Glomerular visceral epithelial cell (primary cell): ENCODE results near the gene ABCF2.

ENCODE experiments used
- DNase-seq: peaks from one replicate; pipeline ENCODE4 v3.0.0-alpha.2; 2016; ENCODE audit errors: extremely low spot score

Gene ABCF2

DNA sequence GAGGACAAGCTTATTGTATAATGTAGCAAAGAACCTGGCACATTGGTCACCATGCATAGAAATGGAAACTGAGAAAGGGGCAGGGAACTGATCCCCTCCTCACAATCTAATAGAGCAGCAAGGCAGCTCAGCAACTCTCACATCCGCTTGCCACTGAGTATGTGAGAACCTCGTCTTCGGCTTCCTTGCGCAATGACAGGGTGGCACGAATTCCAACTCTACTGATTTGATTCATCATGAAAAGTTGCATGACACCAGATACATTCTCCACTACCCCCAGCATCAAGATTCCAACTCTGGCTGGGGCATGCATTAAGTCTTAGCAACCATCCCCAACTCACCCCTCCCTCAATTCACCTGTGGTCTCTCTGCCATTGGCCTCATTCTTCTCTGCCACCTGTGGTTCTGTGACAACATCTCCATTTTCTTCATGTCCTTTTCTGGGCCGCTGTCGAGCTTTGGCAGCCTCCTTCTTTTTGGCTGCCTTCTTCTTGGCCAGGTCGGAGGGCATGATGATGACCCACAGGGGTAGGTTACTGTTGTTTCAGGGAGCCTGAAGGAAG lies 976 bp downstream of the ABCF2 start:
- DNase-seq: no peak

DNA sequence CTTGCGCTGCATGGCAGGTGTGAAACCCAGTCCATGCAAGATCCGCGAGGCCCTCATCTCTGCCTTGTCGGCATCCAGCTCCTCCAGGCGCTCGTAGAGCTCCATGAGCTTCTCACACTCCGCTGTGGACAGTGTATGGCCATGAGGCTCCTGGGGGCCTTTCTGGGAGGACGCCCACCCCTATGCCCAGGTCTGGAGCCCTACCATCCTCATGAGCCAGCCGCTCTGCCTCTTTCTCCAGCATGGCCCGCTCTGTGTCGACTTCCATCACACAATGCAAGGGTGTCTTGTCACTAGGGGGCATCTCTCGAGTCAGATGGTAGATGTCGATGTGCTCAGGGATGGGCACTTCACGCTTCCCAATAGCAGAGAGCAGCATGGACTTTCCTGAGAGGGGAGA lies 3.3 kb downstream of the ABCF2 start:
- no peak for DNase-seq

DNA sequence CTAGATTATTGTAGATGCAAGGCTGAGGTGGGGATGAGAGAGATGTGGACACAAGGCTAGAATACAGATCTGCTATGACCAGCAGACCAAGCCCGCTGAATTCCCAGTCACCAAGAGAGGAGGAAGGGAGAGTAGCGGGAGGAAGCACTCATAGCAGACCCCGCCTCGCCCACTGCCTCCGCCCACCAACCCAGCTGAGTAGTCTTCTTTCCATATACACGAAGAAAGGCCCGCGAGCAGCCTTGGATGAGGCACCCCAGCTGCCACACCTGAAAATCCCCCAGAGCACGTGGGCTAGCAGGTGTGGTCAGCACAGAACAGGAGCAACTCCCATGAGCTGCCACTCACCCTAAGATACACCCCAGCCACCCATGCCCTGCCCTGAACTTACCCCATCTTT lies 8.8 kb downstream of the ABCF2 start:
- DNase-seq: no peak

DNA sequence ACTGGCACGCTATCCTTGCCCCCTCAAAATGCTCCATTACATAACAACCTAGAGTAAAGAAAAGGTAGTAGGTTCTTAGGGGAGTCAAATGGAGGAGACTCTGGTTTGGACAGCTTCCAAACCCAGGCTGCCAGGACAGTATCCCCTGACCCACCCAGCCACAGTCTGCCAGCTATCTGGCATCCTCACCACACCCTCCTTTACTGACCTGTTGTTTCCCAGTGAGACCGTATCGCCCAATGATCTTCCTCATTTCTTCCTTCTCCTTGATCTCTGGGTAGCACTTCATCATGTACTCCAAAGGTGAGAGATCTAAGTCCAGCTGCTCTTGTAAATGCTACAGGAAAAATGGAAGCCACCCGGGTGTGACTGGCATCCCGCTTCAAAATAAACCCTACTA lies 11.6 kb downstream of the ABCF2 start:
- no peak for DNase-seq

DNA sequence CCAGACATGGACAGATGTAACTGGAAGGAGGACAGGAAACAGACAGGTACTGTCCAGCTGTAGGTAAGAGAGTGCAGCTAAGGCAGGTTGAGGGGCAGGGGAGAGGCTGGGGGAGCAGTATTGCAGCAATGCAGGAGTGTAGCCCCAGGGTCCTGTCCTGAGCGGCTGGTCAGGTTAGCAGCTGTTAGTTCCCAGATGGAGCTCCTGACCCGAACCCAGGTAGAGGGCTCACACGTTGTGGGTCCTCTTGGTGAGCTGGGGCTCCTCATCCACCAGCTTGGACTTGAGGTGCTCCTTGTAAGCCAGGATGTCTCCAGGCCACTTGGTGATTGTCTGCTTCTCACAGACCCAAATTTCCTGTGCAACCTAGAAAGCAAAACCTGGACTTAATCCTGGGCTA lies 13.2 kb downstream of the ABCF2 start:
- DNase-seq: no peak

DNA sequence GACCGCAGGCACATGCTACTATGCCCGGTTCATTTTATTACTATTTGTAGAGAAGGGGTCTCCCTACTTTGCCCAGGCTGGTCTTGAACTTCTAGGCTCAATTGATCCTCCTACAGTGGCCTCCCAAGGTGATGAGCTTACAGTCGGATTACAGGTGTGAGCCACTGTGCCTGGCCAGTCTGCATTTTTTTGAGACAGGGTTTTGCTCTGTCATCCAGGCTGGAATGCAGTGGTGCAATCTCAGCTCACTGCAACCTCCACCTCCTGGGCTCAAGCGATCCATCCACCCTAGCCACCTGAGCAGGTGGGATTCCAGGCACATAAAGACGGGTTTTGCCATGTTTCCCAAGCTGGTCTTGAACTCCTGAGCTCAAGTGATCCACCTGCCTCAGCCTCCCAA lies 14.4 kb downstream of the ABCF2 start:
- no peak for DNase-seq

DNA sequence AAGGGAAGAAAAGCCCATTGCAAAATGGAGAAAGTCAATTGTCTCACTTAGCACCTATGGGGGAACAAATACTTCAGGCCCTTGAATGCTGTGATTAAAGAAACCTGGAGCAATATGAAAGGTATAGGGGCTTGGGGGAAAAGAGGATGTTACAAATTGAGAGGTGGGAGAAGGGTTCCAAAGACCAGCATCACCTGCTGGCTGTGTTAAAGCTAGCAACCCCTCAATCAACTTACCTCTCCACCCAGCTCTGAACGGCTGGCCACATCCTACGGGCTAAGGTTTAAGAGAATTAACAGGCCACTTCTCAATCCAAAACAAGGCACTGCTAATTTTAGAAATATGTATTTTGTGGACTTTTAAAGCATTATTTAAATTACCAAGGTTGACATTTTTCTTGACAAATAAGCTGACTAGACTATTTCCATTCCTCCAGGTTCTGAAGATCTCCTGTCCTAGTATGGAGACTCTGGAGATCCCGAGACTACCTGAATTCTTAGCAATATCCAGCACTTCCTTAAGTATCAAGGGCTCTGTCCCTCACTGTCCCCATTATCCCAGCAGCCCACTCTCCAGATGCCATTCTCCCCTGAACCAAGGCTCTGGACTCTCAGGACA lies 15.7 kb downstream of the ABCF2 start:
- no peak for DNase-seq

DNA sequence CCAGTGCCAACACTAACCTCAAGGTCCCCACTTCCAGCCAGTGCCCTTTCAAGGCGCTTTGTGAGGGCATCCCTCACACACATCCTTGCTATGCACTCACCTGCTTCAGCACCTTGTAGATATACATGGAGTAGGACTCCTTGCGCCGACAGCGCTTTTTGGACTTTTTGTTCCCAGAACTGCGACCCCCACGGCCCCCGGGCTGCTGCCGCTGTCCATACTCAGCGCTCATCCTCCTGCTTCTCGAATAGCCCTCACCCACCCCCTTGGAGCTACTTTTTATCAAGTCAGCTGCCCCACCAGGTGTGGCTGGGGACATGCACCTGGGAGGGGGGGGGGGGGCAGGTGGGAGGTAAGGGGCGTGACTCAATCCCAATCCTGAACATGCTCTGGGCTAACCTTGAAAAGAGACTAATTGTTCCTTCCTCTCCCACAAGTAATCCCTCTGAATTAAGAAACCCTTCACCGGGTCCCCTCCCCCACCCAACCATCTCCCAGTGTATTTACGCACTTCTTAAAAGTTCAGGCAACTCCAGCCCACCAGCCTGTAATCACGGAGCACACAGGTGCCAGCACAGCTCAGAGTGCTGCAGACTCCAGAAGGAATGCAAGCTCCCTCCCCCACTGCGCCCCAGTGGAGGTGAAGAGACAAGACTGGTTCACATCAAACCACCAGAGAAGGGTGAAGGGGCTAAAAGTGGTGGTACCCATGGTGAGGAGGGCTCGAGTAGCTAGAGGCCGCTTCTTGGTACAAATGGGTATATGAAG lies 16.7 kb downstream of the ABCF2 start, which contains the start of gene H2BK1:
Gene H2BK1, minus strand, starts transcription at position 402 of the 768 bp plus-strand sequence. Its CDS starts 170 bp downstream, at position 232.
- no peak for DNase-seq

DNA sequence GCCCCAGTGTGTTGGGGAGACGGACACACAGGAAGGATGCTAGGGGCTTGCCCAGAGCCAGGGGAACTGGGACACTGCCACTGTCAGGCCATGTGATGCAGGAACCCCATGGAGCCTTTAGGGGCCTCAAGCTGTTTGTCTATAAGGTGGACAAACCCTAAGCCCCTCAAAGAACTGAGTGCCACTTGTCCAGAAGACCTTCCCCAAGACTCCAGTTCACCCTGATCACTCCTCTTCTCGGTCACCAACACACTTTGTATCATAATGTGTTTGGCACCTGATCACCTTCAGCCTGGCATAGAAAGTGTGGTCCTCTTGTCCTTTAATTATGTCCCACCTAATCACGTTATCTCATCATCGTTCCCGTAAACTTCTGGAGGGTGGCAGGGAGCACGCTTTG lies 17.4 kb downstream of the ABCF2 start:
- no peak for DNase-seq

DNA sequence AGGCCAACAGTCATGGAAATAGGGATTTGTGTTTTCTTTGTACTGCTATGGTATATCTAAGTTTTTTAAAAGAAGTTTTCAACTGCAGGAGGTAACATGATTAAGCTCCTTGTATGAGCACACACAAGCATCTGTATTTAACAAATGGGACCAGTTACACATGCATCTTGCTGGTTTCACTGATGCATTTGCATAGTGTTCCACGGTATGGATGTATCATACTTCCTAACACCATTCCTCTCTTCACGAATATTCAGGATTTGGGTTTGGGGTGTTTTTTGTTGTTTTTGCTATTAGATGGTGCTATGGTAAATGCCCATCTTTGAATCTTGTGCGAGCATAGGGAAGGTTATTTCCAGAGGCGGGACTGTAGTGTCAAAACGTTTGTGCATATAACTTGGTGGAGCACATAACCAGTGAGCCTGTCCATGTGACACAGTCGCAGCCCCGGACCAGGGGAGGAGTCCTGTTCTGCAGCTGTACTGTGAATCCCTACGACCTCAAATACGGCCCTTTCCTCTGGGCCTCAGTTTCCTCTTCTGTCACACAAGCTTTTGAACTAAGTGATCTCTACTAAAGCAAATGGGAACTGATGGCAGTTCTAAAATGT lies 18.6 kb downstream of the ABCF2 start:
- no peak for DNase-seq

DNA sequence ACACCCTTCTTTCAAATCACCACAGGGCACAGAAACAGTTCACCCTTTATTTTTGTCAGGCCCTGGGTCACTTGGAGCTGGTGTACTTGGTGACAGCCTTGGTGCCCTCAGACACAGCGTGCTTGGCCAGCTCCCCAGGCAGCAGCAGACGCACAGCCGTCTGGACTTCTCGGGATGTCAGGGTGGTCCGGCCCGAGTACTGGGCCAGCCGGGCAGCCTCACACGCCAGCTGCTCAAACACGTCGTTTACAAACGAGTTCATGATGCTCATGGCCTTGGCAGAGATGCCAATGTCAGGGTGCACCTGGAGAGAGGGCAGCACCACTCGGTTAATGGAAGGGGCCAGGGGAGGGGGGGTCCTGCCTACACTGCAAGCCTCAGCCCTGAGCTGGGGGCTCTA lies 19.2 kb downstream of the ABCF2 start:
- DNase-seq: no peak

DNA sequence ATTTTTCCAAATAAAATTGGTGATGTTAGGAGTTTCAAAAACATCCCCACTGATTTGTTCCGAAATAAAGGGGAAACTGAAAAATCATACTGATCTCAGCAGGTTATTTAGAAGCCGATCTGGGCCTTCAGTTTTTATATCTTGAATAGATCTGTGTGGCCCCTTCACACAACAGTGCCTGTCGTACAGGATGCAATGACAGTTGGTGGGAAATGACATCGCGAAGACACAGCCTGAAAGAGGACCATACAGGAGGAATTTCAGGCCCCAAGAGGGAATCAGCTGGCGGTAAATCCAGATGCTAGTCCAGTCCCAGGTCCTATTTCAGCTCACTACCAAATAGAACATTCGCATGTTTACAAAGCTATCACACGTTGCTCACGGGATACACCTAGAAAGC lies 19.7 kb downstream of the ABCF2 start:
- no peak for DNase-seq

DNA sequence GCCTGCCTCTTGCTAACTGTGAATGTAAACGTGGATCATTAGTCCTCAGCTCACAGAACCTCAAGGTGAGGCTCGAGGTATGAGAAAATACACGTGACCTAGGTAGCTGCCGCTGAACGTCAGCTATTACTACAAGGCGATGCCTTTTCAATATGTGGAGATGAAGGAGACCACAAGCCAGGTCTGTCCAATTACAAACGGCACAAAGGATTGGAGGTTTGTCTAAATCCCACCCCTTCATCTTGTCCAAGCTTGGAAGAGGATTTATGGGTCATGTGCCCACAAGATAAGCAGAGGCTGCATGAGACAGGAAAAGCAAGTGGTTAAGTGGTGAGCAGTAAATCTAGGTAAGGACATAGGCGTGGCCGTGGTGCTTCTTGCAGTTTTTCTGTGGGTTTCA lies 20.1 kb downstream of the ABCF2 start:
- no peak for DNase-seq

DNA sequence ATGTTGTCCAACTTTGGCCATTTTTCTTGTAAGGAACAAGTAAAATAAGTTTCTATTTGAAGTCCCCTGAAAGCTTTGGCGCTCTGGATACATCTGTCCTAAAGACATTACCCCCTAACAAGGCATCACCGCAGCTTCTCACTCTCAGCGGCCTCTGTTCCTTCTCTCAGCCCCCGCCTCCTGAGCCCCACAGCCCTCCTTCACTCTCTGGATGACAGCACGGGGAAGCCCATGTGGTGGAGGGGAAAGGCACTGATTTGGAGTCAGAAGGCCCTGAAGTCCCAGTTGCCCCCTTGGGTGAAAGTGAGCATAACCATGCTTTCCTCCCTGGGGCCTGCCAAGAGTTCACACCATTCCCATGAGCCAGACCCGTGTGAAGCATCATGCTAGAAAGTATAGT lies 21.3 kb downstream of the ABCF2 start:
- no peak for DNase-seq

DNA sequence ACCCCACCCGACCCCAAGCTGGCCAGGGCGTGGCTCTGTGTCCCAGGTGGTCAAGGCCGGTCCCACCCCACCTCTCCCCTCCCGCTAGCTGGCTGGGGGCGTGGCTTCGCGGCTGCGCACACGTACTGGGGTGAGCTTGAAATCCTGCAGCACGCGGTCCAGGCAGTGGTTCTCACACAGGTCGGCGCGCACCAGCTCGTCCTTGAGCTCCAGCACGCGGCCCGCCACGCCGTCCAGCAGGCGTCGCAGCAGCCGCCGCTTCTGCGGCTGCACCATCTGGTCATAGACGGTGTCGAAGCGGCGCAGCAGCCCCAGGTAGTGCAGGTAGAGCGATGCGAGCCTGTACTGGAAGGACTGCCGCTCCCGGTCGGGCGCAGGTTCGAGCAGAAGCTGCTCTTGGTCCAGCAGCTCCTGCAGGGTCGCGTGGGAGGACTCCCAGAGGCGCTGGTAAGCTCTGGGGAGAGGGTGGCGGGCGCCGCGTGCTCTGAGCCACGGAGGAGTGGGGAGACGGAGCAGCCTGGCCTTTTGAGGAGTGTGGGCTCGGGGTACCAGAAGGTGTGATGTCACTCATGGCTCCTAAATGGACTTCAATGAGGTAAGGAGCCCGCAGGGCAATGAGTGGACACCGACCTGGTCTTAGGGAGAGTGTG lies 22.5 kb downstream of the ABCF2 start:
- DNase-seq: no peak

DNA sequence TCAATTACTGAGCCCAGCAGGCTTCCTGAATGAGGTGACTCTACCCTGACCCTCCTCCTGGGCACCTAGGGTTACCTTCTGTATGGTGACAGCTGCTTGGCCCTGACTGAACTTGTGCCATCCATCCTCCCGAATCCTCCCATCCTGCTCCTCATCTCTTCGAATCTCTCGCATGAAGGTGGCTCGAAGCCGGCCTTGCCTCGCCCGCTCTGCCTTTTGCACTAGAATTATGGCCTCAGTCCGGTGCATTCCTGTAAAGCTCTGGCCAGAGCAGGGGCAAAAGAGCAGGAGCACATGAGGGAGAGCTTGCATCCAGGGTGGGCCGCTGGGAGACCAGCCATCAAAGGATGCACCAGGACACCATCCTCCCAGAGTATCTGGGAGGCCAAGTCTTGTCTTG lies 24.2 kb downstream of the ABCF2 start:
- DNase-seq: no peak

DNA sequence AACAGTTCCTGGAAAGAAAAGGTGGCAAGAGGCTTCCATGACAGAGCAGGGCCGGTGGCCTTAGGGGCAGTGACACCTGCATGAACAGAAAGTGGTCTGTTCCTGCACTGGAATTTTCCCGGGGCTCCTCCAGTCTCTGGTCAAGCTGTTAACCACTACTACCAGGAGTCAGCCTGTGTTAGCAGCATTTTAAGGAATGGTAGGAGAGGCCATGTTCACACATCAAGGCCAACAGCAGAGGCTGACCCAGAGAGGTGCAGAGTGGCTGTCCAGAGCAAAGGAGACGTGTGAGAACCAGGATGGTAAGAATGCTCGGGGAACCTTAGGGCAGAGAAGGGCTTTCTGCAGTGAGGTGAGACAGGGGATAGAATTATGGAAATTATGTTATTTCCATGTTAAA lies 25.3 kb downstream of the ABCF2 start:
- no peak for DNase-seq

DNA sequence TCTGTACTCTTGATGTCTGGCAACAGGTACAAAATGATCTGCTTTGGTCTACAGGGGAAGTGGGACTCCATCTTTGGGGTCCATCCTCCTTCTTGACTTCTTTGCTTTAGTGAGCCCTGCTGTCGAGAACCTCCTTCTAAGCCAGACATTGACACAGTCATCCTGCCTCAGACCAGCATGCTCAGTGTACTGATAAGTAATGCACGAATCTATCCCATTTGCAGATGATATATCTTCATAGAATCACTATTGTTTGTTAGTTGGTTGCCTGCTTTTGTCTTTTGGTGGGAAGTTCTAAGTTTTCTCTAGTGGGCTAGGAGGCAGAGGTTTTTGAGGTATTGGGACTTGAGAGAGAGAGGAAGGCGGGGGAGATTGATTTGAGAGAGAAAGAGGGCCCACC lies 25.7 kb downstream of the ABCF2 start:
- no peak for DNase-seq

DNA sequence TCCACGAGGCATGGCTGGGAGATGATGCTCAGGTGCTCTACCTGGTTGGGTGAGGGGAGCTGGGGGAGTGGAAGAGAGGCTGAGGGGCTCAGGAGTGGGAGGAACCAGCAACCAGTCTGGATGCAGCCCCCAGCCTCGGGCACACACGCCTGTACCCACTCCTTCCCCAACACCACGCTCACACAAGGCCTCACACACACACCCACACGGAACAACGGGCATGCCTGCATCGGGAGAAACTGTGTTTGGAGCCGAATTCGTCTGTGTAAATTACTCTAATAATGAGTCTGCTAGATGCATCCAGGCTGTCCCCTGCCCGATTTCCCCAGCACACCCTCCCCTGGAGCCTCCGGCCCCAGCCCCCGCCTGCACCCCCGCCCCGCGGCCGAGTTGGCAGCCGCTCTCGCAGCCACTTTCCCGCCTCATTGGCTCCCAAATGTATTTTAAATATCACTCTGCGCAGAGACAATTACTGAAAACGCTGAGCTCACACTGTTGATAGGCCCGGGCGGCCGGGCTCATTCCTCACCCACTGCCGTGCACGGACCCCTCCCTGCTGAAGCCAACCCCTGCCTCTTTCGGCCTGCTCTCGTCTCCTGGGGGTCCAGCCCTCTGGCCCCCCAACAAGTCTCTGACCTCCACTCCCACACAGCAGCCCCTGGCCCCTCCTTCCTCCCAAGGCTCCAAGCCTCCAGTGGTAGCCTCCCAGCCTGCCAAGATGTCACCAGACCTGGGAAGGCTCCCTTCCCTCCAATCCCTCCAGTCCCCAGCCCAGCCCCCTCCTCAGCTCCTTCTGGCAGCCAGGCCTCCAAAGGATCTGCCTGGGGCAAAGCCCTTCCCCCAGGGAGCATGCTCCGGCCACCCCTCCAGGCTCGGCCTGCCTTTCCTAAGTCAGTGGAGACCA lies 27.8 kb downstream of the ABCF2 start:
- no peak for DNase-seq

DNA sequence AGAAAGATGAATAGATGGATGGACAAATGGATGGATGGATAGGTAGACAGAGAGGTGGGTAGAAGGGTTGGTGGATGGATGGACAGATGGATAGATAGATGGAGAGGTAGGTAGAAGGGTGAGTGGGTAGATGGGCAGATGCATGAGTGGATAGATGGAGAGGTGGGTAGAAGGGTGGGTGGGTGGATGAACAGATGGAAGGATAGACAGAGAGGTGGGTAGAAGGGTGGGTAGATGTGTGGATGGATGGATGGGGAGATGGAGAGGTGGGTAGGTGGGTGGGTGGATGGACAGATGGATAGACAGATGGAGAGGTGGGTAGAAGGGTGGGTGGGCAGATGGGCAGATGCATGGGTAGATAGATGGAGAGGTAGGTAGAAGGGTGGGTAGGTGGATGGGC lies 29.1 kb downstream of the ABCF2 start:
- no peak for DNase-seq
